Lower lobe of right lung (tissue), 2 donors: ENCODE measurements around the gene NPW. TPM values are rescaled to one million over a fixed set of nuclear protein-coding genes. Genes with fewer than 3 reads are reported as not detected.

Experiments used
- ATAC-seq, 2 donors: fragments of 200-7000 bp; cut with Tn5 transposase; one replicate each; pipeline ENCODE4 v1.9.1; 2020 to 2022; ENCODE audit warnings: mild to moderate bottlenecking in 2 of 2, moderate library complexity in 2 of 2
- DNase-seq: peaks from one replicate; pipeline ENCODE4 v3.0.0-alpha.2; 2020
- H3K27ac ChIP-seq: fragments of 200-600 bp; one replicate; pipeline ENCODE4 v1.8.0; 2022
- H3K27me3 ChIP-seq: fragments of 200-600 bp; one replicate; pipeline ENCODE4 v1.8.0; 2022; ENCODE audit warnings: low read depth
- H3K36me3 ChIP-seq: fragments of 200-600 bp; one replicate; pipeline ENCODE4 v1.8.0; 2022; ENCODE audit warnings: mild to moderate bottlenecking
- H3K4me1 ChIP-seq: fragments of 200-600 bp; one replicate; pipeline ENCODE4 v1.8.0; 2022
- H3K4me3 ChIP-seq: fragments of 200-600 bp; one replicate; pipeline ENCODE4 v1.8.0; 2022; ENCODE audit warnings: mild to moderate bottlenecking
- H3K9me3 ChIP-seq: fragments of 200-600 bp; one replicate; pipeline ENCODE4 v1.8.0; 2022
- CTCF ChIP-seq: fragments of 200-600 bp; IDR thresholded peaks from one replicate; pipeline ENCODE4 v1.8.0; 2022; ENCODE audit warnings: antibody characterized with exemption, mild to moderate bottlenecking
- intact Hi-C: fragments of 100-400 bp; cut with DNase I; formaldehyde crosslinking; loops from one replicate; pipeline ENCODE4 v1.11.0; 2022
- total RNA-seq: library from RNA; stranded (reverse); fragmentation: NEBNext Ultra II Directional; extraction: Animal tissue kit (Norgen Biotek cat#: 25700); gene quantifications from one replicate; pipeline ENCODE4 v1.2.1, GENCODE V29; 2021
- donor health status: DM: no; HTN: yes; CAD: no; lungs with severe emphysema.

Gene NPW
- total RNA-seq, 1 donor from 2014 or later, result not detected

DNA sequence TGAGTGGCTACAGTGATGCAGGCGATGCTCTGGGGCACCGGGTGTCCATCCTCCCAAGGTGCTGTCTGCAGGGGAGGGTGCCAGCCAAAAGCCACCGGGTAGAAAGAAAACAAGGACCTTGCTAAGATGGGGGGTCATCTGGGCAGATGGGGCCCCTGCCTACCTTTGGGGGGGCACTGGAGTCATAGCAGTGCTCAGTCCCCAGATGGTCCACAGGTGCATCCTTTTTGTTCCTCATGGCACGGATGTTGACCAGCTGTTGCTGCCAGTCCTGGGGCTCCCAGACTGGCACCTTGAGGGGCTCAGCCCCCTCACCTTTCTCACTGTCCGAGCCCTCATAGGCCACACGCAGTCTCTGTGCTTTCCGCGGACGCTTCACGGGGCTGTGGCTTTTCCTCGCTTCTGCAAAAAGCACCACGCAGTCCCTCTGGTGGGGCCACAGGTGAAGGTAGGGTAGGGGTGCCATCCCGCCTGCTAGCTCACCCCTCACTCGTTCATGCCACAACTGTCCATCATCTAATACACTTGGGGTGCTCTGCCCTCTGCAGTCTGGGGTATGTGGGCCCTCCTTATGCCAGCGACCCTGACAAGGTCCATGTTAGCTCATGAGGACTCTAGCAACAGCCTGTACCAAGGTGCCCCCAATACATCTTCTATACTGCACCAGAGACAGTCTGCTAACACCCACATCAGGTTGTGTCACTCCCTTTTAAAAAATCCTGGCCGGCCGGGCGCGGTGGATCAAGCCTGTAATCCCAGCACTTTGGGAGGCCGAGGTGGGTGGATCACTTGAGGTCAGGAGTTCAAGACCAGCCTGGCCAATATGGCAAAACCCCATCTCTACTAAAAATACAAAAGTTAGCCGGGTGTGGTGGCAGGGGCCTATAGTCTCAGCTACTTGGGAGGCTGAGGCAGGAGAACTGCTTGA, 26.6 kb downstream of the NPW start:
- peak overlapping the region; percentile 96 for H3K4me3 ChIP-seq
- no peak for DNase-seq
- ATAC-seq, result no peak
- H3K27me3 ChIP-seq, result no peaks in the 10 kb centered on the region
- H3K36me3 ChIP-seq, result peaks cover 13% of the 10 kb centered on the region
- peak overlapping the region; percentile 82 for H3K27ac ChIP-seq
- intact Hi-C loops, result no loop called here
- TF ChIP-seq CTCF, result no peak
- no peaks in the 10 kb centered on the region for H3K9me3 ChIP-seq
- peaks cover 71% of the 10 kb centered on the region for H3K4me1 ChIP-seq

GRCh38 chr16:2046893-2047329, 27.3 kb downstream of the NPW start:
- Histone ChIP-seq H3K27ac (peak overlapping the region; percentile 82), H3K4me1 (peaks cover 64% of the 10 kb centered on the region), H3K9me3 (no peaks in the 10 kb centered on the region), H3K36me3 (peaks cover 19% of the 10 kb centered on the region), H3K27me3 (no peaks in the 10 kb centered on the region), H3K4me3 (peak overlapping the region; percentile 96)
- no peak for TF ChIP-seq CTCF
- DNase-seq (no peak), ATAC-seq (no peak)
- intact Hi-C loops, result no loop called here

GRCh38 chr16:2047330-2048115, 27.9 kb downstream of the NPW start, which contains the start of the genes NTHL1 and TSC2:
TSS of gene NTHL1 (minus strand) at chr16:2047834. CDS start at chr16:2047823, 11 bp downstream.
TSS of gene TSC2 (plus strand) at chr16:2047985. CDS start at chr16:2048616, 631 bp downstream.
- intact Hi-C loops, result no loop called here
- peaks cover 26% of the 10 kb centered on the region for H3K36me3 ChIP-seq
- ATAC-seq (peak; percentile 95 to 96), DNase-seq (peak; percentile 98)
- no peaks in the 10 kb centered on the region for H3K27me3 ChIP-seq
- peak; percentile 47 for TF ChIP-seq CTCF
- H3K4me3 ChIP-seq, result peak within 1 kb of the TSS; percentile 96
- H3K4me1 ChIP-seq, result peaks cover 58% of the 10 kb centered on the region
- H3K27ac ChIP-seq, result peak within 1 kb of the TSS; percentile 82
- H3K9me3 ChIP-seq, result no peaks in the 10 kb centered on the region

GRCh38 chr16:2048116-2048543, 28.5 kb downstream of the NPW start:
- H3K4me3 ChIP-seq, result peak overlapping the region; percentile 96
- H3K27ac ChIP-seq, result peak overlapping the region; percentile 82
- ATAC-seq (peak in 1 of 2 donors; percentile 13), DNase-seq (no peak)
- no peaks in the 10 kb centered on the region for H3K9me3 ChIP-seq
- no peaks in the 10 kb centered on the region for H3K27me3 ChIP-seq
- intact Hi-C loops, result no loop called here
- H3K36me3 ChIP-seq, result peaks cover 32% of the 10 kb centered on the region
- no peak for TF ChIP-seq CTCF
- H3K4me1 ChIP-seq, result peaks cover 54% of the 10 kb centered on the region

GRCh38 chr16:2053211-2053610, 33.6 kb downstream of the NPW start:
- intact Hi-C loops, result no loop called here
- Histone ChIP-seq H3K27me3 (no peaks in the 10 kb centered on the region), H3K9me3 (no peaks in the 10 kb centered on the region), H3K4me3 (no peak overlapping the region), H3K27ac (no peak overlapping the region), H3K36me3 (peaks cover 76% of the 10 kb centered on the region), H3K4me1 (peaks cover 11% of the 10 kb centered on the region)
- DNase-seq (no peak), ATAC-seq (no peak)
- TF ChIP-seq CTCF, result no peak
